Renal cortex interstitium (tissue), 15 donors: Measurements from ENCODE around the gene ZNF197. TPM values are rescaled to one million over a fixed set of nuclear protein-coding genes. Genes with fewer than 3 reads are reported as not detected.
"Not testable (repeated sequence)": the region's sequence is repeated elsewhere in the genome, so short reads cannot be mapped to it uniquely, and the experiment has no call there.

ENCODE experiments used
- DNase-seq, 11 donors: peaks; one replicate each; pipeline ENCODE4 v3.0.0-alpha.2; 2013; ENCODE audit warnings: low read depth in 9 of 11, low spot score in 4 of 11; ENCODE audit errors: extremely low read depth in 1 of 11
- long read RNA-seq, 16 experiments: transcript quantifications; one replicate each; lab custom pipeline, GENCODE V29; 2026
- polyA plus RNA-seq, 3 donors: library from polyadenylated mRNA; unstranded; fragments of 120-200 nt; gene quantifications; one replicate each; pipeline ENCODE4 v1.2.1, GENCODE V29; 2013; ENCODE audit not compliant: insufficient read length in 3 of 3

ZNF197 gene
- 10 to 100 TPM; 33.0 to 35.0 (median 33.9) TPM for polyA plus RNA-seq
- long read RNA-seq, donor 1, partial matches to known transcripts, result 0 of 1 reads
- long read RNA-seq, donor 1, other reads (novel, unspliced or antisense), result 0 of 1 reads
- long read RNA-seq, donor 2, full-length matches to known transcripts, result 2 of 10 reads
- long read RNA-seq, donor 2, partial matches to known transcripts, result 8 of 10 reads
- long read RNA-seq, donor 2, other reads (novel, unspliced or antisense), result 0 of 10 reads
- long read RNA-seq, donor 3, partial matches to known transcripts, result 0 of 1 reads
- long read RNA-seq, donor 3, other reads (novel, unspliced or antisense), result 0 of 1 reads
- long read RNA-seq, donor 4, partial matches to known transcripts, result 0 of 2 reads
- long read RNA-seq, donor 4, other reads (novel, unspliced or antisense), result 0 of 2 reads
- long read RNA-seq, donor 5, result 0 reads
- long read RNA-seq, donor 6, result 0 reads
- long read RNA-seq, donor 7, partial matches to known transcripts, result 0 of 10 reads
- long read RNA-seq, donor 7, other reads (novel, unspliced or antisense), result 8 of 10 reads
- long read RNA-seq, donor 8, partial matches to known transcripts, result 0 of 4 reads
- long read RNA-seq, donor 8, other reads (novel, unspliced or antisense), result 0 of 4 reads
- long read RNA-seq, donor 9, full-length matches to known transcripts, result 3 of 3 reads
- long read RNA-seq, donor 9, partial matches to known transcripts, result 0 of 3 reads
- long read RNA-seq, donor 9, other reads (novel, unspliced or antisense), result 0 of 3 reads
- long read RNA-seq, donor 10, full-length matches to known transcripts, result 2 of 13 reads
- long read RNA-seq, donor 10, partial matches to known transcripts, result 11 of 13 reads
- long read RNA-seq, donor 10, other reads (novel, unspliced or antisense), result 0 of 13 reads
- long read RNA-seq, donor 11, partial matches to known transcripts, result 0 of 2 reads
- long read RNA-seq, donor 11, other reads (novel, unspliced or antisense), result 0 of 2 reads
- long read RNA-seq, donor 12, partial matches to known transcripts, result 0 of 2 reads
- long read RNA-seq, donor 12, other reads (novel, unspliced or antisense), result 0 of 2 reads
- long read RNA-seq, donor 13, full-length matches to known transcripts, result 4 of 4 reads
- long read RNA-seq, donor 13, partial matches to known transcripts, result 0 of 4 reads
- long read RNA-seq, donor 13, other reads (novel, unspliced or antisense), result 0 of 4 reads
- long read RNA-seq, donor 14, partial matches to known transcripts, result 0 of 2 reads
- long read RNA-seq, donor 14, other reads (novel, unspliced or antisense), result 0 of 2 reads
- long read RNA-seq, donor 15, partial matches to known transcripts, result 0 of 1 reads
- long read RNA-seq, donor 15, other reads (novel, unspliced or antisense), result 0 of 1 reads
- long read RNA-seq, donor 16, full-length matches to known transcripts, result 6 of 6 reads
- long read RNA-seq, donor 16, partial matches to known transcripts, result 0 of 6 reads
- long read RNA-seq, donor 16, other reads (novel, unspliced or antisense), result 0 of 6 reads

DNA sequence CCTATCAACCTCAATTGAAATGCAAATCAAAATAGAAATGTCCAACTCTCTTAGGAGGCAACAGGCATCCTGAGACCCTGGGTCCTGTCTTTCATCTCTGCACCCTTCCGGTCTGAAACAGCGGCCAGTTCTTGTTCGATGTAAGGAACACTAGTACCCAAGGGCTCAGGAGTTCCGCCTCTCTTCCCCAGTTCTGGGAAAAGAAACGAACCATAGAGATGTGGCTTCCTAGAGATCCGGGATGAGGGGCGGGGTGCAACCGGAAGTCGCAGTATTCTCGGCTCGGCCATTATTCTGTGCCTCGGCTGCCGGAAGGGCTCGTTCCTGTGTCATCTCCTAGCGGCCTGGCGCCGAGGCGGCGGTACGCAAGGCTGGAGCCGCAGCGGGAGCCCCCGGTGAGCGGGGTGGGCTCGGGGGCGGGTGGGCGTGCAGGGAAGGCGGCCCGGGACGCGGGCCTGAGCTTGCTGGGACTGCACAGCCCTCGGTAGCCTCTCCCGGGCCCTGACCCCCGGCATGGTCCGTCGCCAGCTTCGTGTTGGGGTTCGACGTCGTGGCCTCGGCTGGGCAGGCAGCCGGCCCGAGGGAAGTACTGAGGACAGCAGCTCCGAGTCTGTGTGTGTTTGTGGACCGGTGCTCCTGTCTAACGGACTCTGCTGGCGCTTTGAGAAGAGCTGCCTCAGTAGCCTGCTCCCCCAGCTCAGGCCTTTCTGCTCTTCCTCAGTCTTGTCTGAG, at the start of gene ZNF197:
Gene ZNF197, plus strand, starts transcription at position 288 of the 732 bp plus-strand sequence. CDS start 4,119 bp downstream, outside the sequence.
- DNase-seq, result peak; percentile 74 to 93 (median 85)

DNA sequence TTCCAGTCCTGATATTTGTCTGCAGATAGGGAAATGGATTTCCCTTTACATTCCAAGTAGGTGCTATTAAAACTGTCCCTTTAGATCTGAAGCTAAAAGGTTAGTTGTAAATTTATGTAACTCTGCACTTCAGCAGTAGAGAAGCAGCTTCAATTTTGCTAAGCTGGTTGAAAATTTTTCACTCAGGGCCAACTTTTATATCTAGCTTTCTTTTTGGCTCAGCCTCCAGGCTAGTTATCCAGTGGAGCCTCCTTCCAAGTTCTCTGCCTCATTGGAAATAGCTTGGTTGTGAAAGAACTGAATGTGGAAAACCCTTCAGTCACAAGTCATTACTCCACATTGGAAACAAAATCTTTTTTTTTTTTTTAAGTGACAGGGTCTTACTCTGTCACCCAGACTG, 48.2 kb upstream of the ZNF197 start:
- DNase-seq, result no peak

DNA sequence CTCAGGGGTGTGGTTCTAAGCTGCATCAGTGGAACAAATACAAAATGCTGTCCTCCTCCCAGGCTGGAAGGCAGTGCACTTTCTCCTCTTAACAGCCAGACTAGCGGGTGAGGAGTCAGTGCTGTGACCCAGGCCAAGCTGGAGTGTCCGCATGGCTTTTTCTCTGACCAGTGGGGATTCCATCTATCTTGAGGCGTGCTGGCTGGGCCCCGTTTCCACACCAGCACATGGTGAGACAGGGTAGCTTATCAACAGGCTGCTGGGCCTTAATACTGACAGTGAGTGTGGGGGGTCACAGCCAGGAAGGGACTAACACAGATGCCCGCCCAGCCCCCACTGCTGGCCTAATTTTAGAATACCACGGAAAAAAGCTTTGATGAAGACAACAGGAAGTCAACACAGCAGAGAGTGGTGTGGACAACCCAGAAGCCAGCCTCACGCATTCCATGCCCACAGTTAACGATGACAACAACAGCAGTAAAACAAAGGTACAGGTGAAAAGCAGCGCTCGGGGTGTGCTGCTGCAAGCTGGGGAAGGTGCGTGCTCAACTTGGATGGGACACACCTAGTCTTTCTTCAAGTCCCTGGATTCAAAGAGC, 47.4 kb upstream of the ZNF197 start:
- not testable (repeated sequence) for DNase-seq

DNA sequence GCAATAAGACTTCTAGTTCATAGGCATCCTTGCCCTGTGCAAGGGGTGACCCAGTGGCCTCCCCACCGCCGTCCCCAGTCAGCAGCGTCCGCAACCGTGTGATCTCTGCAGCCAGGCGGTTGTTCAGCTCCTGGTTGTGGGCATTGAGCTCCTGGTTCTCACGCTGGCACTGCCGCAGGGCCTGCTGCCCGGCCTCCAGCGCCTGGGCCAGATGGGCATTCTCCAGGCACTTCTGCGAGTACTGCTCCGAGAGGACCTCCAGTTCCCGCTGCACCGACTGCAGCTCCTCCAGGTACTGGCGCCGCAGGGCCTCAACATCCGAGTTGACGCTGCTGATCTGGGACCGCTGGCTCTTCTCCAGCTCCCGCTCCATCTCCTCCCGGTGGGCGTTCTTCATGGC, 46.5 kb upstream of the ZNF197 start:
- not testable (repeated sequence) for DNase-seq

DNA sequence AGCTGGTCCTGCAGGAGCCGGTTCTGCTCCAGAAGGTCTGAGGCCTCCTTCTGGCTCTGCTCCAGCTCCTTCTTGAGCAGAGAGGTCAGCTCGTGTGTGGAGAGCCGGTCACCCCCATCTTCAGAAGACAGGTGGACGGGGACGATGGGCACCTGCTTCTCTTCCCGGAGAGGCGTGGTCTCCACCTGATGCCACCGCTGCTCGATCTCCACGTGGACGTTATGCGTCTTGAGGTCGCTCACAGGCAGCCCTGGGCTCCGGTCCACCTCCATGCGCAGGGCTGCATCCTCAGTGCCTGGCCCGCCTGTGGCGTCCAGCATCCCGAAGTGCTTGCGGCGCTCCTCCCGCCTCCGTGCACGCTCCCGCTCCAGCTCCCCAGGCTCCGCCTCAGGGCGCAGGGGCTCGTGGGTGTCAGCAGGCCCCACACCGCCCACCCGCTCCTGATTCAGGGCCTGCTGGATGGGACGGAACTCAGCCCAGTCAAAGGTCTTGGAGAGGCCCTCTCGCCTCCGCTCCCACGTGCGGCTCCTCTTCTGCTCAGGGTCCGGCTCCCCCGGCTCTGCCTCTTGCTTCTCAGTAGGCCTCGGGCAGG, 45.8 kb upstream of the ZNF197 start:
- DNase-seq, result not testable (repeated sequence)

DNA sequence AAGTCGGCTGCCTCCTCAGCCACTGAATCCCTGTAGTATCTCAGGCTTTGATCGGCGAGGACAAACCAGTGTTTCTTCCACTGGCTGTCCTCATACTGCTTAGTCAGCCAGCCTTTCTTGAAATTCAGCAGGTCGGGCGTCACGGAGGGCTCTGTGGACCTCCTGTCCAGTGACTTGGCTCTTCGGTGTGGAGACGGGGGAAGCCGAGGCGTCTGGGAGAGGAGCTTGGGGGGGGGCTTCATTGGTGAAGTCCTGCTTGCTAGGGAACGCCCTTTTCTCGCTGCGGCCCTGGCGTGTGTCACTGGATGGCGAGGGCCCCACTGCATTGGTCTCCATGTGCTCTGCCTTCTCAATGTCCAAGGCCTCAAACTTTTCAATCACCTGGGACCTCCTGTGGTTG, 45.1 kb upstream of the ZNF197 start:
- not testable (repeated sequence) for DNase-seq

DNA sequence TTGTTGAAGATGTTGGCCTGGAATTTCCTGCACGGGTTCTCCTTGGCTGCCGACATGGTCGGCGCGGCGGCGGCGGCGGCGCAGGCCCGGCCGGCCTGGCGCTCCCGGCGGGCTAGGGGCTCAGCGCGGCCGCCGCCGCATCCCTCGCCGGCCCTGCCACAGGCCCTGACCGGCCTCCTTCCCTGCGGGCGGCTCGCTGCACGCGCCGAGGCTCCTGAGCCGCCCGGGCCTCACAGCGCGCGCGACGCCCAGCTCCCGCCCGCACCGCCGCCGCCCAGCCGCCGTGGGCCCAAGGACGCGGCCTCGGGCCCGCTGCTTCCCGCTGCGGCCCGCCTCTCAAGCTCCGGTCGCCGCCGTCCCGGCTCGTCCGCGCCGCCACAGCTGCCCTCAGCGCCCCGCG, 43.9 kb upstream of the ZNF197 start:
- not testable (repeated sequence) for DNase-seq

DNA sequence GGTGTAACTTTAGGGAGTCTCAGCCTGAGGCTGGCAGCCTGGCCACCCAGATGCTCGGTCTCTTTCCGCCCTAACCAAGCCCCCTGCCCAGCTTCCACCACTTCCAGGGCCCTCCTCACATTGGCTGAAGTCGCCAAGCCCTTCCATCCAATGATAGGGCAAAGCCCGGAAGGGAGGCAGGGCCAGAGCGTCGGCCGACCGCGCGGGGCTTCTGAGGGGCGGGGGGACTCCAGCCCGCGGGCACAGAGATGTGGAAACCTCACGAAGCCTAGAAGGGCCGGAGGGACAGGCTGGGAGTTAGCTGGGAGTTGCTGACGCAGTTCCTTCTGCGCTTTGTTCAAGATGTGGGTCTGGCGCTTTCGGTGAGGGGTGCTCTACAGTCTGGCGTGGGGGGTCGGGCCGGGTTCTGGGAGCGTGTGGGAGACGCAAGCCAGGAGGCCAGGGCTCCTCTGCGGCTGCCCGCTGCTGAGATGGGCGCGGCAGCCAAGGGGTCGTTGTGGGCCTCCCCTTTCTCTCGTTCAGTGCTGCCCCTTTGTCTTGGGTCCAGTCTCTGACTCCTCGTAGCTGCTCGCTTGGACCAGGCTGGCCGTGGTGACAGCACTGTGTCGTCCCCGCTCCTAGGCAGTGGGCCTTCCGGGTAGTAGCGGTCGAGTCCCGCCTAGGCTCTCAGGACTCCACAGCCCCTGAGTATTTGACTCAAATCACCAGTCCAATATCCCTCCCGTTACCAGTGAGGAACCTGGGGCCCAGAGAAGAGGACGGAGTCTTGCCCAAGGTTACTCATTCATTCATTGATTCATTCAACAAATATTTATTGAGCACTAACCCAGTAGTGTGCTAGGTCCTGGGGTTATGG, 40.0 kb upstream of the ZNF197 start, which contains the start of gene ZNF660:
Gene ZNF660, plus strand, starts transcription at position 319 of the 856 bp plus-strand sequence. CDS start 9,230 bp downstream, outside the sequence.
- DNase-seq, result peak; percentile 68 to 90 (median 82)

DNA sequence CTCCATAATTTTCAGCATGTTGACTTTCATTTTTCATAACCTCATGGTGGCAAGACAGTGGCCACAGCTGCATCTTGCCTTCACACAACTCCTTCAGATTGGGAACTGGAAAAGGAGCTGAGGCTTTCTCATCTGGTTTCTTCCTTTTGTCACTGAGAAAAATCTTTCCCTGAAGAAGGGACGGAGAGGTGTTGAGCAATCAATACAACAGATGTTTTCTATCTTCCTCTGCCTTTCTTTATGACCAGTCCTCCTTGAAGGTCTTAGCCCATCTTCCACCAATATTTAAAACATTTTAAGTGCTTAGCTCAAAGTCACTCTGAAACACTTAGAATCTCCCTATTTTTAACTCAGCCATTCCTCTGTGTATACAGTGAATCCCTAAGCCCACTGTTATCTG, 28.2 kb upstream of the ZNF197 start:
- DNase-seq, result no peak

DNA sequence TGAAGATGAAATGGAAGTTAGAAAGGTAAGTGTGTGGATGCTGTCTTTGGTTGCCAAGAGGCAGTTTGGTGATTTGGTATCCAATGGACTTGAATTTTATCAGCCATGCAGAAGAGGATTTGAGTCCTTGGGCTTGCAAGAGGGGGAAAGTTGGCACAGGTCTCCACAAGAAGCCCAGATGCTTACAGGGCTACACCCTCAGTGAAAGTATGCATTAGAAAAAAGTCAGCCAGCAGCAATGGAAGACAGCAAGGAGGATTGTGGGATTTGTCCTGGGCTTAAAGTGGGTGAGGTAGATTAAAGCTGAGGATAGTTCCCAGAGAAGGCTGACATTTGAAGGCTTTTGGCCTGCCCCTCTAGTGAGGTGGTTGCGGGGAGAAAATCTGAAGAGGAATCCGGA, 23.1 kb upstream of the ZNF197 start:
- no peak for DNase-seq

DNA sequence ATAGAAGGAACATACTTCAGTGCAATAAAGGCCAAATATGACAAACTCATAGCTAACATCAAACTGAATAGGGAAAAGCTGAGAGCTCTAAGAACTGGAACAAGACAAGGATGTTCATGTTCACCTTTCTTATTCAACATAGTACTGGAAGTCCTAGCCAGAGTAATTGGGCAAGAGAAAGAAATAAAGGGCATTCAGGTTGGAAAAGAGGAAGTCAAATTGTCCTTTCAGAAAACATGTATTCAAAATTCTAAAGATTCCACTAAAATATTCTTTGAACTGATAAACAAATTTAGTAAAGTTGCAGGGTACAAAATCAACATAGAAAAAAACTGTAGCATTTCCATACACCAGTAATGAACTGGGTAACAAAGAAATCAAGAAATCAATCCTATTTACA, 12.2 kb upstream of the ZNF197 start:
- no peak for DNase-seq

DNA sequence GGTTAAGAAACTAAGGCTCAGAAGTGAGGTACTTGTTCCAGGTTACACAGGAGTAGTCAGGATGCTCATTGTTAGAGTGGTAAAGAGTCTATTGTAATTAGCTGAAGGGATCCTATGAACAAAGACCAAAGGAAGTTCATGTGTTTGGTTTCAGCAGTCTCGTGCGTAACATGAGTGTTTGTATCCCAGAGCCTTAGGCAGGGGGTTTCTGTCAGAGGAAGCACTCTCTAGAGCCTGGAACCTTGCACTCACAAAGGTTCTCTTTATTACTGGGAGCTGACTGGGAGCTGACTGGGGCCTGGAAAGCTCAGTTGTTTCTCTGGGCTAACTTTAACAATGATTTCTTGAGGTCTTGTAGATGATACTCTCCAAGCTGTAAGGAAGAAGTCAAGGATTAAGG, 3.9 kb downstream of the ZNF197 start:
- no peak for DNase-seq

DNA sequence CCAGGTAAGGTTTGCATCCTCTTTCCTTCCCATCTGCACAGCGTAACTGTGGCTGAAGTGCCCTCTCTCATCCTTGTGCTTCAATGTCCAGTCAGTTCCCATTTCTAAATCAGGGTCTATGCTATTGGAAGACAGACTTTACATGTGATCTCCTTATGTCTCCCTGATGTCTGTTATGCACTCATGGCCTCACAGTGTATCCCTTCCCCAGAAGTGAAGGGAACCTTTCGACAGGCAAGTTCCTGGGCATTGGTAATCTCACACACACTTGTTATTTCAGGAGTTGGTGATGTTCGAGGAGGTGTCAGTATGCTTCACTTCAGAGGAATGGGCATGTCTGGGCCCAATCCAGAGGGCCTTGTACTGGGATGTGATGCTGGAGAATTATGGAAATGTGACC, 7.4 kb downstream of the ZNF197 start:
- DNase-seq, result no peak

DNA sequence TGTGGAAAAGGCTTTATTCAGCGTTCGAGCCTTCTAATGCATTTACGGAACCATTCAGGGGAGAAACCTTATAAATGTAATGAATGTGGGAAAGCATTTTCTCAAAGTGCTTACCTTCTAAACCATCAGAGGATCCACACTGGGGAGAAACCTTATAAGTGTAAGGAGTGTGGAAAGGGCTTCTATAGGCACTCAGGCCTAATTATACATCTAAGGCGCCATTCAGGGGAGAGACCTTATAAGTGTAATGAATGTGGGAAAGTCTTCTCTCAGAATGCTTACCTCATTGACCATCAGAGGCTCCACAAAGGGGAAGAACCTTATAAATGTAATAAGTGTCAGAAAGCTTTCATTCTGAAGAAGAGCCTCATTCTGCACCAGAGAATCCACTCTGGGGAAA, 17.5 kb downstream of the ZNF197 start:
- no peak for DNase-seq

DNA sequence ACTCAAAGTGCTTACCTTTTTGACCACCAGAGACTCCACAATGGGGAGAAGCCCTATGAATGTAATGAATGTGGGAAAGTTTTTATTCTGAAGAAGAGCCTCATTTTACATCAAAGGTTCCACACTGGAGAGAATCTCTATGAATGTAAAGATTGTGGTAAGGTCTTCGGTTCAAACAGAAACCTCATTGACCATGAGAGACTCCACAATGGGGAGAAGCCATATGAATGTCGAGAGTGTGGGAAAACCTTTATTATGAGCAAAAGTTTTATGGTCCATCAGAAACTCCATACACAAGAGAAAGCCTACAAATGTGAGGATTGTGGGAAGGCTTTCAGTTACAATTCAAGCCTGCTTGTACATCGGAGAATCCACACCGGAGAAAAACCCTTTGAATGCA, 18.2 kb downstream of the ZNF197 start:
- DNase-seq, result no peak

DNA sequence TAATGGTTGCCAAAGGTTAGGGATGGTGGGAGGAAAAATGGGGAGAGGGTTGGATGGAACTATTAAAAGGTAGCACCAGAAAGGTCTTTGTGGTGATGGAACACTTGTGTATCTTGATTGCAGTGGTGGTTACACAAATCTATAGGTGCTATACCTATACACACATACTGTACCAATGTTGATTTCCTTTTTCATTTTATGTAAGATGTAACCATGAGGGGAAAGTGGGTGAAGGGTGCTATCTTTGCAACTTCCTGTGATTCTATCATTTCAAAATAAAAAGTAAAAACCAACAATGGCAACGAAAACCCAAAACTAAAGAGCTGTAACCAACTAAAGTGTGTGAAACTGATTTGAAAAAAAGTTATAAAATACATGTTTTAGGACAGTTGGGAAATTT, 22.9 kb downstream of the ZNF197 start:
- DNase-seq, result no peak
